ENCODE data around the gene NEK4.
"Not testable (repeated sequence)": the region's sequence is repeated elsewhere in the genome, so short reads cannot be mapped to it uniquely, and the experiment has no call there.

The NEK4 gene

GRCh38 chr3:52730681-52731080, 40.1 kb downstream of the NEK4 start:
- DNase-seq, result no peak

DNA sequence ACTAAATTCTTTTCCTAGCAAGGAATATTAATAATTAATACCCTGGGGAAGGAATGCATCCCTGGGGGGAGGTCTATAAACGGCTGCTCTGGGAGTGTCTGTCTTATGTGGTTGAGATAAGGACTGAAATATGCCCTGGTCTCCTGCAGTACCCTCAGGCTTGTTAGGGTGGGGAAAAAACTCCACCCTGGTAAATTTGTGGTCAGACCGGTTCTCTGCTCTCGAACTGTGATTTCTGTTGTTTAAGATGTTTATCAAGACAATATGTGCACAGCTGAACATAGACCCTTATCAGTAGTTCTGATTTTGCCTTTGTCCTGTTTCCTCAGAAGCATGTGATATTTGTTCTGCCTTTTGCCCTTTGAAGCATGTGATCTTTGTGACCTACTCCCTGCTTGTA, 42.0 kb downstream of the NEK4 start:
- DNase-seq, result not testable (repeated sequence)

DNA sequence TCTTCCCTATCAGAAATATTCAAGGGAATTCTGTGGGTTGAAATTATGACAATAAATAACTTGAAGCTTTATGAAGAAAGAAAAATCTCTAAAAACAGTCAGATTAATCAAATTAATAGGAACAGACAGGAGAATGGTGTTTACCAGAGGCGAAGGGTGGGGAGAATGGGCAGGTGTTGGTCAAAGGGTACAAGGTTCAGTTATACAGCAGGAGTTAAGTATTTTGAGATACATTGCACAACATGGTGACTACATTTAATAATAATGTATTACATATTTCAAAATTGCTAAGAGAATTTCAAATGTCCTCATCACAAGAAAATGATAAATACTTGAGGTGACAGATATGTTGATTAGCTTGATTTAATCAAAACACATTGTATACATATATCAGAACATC, 46.2 kb downstream of the NEK4 start:
- DNase-seq, result no peak

DNA sequence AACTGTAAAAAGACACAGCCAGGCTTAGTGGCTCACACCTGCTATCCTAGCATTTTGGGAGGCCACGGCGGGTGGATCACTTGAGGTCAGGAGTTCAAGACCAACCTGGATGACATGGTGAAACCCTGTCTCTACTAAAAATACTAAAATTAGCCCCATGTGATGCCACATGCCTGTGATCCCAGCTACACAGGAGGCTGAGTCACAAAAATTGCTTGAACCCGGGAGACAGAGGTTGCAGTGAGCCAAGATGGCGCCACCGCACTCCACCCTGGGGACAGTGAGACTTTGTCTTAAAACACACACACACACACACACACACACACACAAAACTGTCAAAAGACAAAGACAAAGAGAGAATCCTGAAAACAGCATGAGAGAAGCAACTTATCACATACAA, 46.8 kb downstream of the NEK4 start:
- DNase-seq, result no peak

- DNase-seq, result no peak
Observed at GRCh38 chr3:52722491-52722890, 48.2 kb downstream of the NEK4 start.

DNA sequence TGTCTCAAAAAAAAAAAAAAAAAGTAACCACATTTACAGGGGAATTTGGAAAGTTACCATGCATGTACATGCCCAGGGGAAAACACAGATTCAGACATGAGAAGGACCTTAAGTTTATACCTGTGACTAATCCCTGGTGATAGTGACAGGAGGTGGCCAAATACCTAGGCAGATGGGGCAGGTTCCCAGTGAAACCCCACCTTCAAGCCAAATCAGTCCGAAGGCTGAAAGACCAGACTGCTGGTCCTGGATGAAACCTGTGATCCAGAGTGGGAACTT, 49.1 kb downstream of the NEK4 start:
- no peak for DNase-seq

DNA sequence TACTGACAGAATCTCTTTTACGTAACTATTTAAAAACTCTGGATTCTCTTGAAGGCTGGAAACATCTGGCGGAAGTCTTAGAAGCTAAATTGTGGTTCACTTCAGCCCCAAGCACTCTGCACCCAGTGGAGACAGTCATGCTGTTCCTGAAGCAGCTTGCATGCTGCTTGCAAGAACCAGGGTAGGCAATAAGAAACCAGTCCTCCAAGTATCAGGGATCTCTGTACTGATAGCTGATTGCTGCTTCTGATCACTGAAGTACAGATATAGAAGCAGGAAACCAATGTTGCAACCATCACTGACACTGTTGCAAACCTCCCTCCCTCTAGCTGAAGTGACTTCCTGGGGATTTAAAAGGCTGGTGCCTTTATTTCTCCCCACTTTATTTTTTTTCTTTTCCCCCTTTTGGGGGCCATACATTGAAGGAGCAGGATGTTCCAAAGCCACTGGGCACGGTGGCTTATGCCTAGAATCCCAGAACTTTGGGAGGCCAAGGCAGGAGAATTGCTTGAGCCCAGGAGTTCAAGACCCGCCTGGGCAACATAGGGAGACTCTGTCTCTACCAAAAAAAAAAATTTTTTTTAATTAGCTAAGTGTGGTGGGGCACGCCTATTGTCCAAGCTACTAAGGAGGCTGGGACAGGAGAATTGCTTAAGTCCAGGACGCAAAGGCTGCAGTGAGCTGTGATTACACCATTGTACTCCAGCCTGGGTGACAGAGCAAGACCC, 49.6 kb downstream of the NEK4 start:
- no peak for DNase-seq

GRCh38 chr3:52719618-52720017, 51.1 kb downstream of the NEK4 start:
- no peak for DNase-seq

DNA sequence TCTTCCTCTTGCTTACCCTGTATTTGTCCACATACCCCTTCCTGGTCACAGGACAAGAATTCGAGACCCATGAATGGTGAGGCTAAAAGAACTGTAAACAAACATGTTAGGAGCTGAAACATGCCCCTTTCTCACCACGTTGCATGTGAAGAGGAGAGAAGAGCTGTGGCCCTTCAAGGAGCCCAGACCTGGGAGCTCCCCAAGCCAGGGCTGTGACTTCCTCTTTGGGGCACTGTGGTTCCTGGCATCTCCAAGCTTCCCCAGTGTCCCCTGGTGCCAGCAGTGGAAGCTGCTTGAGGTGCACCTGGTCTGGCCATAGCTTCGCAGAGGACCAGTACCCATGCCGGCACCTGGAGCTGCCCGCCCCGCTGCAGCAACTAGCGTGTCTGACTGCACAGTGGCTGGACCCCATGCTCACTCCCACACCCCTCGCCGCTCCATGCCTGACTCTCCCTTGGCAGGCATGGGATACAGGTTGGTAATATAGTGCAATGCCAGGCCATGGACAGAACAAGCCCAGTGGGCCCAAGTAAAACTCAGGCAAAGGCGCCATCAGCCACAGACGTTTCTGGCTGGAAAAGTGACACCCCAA, 54.9 kb downstream of the NEK4 start:
- no peak for DNase-seq

GRCh38 chr3:52714335-52715302, 56.1 kb downstream of the NEK4 start:
- DNase-seq, result no peak

DNA sequence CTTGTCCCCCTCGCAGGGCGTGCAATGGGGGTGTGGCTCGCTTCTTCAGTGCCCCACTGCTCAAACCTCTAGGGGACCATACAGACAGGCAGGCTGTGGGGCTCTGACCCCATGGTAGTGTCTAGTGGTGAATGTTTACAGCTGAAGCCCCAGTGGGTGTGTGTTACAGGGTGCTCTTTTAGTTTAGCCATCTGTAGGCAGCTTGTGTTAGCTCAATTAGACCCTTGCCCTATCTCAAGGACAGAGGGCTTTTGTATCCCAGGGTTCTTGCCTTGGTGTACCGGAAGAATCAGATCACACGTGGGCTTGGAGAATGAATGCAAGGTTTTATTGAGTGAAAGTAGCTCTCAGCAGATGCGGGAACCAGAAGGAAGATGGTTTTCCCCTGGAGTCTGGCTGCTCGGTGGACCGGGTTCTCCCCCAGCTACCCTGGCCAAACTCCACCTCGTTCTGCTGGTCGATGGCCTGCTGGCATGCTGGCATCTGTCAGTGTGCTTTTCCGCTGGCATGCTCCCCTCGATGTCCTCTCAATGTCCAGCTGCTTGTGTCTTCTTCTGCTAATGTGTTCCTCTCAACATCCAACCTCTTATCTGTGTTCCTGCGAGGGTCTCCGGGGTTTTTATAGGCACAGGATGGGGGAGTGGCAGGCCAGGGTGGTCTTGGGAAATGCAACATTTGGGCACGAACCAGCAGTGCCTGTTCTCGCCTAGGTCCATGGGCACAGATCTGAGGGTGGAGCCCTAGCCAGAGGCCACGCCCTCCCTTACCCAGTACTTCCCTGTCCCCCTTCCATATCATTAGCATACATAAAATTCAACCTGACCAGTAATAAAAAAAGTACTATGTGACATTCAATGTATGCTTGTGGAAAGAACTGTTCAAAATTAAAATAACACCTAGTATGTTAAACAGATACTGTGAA, 58.2 kb downstream of the NEK4 start:
- no peak for DNase-seq

DNA sequence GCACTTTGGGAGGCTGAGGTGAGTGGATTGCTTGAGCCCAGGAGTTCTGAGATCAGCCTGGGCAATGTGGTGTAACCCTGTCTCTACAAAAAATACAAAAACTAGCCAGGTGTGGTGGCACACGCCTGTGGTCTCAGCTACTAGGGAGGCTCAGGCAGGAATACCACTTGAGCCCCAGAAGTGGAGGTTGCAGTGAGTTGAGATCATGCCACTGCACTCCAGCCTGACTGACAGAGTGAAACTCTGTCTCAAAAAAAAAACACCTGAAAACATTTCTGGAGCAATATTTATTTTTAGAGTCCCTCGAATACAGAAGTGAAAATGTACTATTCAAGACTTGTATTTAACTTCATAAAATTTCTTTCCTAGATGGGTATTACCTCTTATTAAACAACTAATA, 60.2 kb downstream of the NEK4 start:
- no peak for DNase-seq

DNA sequence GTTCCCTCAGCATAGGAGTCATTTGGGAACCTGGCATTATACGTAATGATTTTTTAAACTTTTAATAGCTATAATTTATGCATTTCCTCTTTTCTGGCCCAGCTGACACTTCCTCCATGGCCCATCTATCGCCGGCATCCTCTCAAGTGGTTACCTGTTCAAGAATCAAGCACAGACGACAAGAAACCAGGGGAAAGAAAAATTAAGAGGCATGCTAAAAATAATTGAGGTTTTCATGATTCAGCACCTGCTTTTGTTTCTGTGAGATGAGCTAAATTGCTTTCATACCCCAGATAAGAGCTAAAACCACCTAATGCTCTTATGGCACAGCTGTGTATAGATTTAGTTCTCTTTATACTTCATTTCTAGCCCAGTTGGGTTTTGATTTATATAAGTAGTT, 63.2 kb downstream of the NEK4 start:
- no peak for DNase-seq

GRCh38 chr3:52705688-52706686, 64.8 kb downstream of the NEK4 start, which contains the start of the genes GLT8D1 and SPCS1:
TSS of gene GLT8D1 (minus strand) at chr3:52705791. CDS start at chr3:52700460, 5,331 bp downstream.
TSS of gene SPCS1 (plus strand) at chr3:52706106. CDS start at chr3:52706247, 141 bp downstream.
- DNase-seq, result peak; percentile 89

DNA sequence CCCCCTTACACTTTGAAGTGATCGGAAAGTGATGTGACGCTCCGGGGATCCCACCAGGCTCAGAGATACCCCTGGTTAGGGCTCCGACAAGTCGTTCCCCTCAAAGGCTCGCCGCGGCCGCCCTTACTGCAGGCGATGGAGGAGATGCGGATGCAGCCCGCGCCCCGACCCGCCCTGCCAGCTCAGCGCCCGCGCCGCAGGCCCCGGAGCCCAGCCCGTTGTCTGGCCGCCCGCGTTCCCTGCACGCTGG, 65.4 kb downstream of the NEK4 start:
- no peak for DNase-seq

- no peak for DNase-seq
Observed at GRCh38 chr3:52704611-52705437, 65.9 kb downstream of the NEK4 start.

GRCh38 chr3:52703341-52703740, 67.4 kb downstream of the NEK4 start:
- no peak for DNase-seq

- no peak for DNase-seq
Observed at GRCh38 chr3:52697632-52697965, 73.1 kb downstream of the NEK4 start.

DNA sequence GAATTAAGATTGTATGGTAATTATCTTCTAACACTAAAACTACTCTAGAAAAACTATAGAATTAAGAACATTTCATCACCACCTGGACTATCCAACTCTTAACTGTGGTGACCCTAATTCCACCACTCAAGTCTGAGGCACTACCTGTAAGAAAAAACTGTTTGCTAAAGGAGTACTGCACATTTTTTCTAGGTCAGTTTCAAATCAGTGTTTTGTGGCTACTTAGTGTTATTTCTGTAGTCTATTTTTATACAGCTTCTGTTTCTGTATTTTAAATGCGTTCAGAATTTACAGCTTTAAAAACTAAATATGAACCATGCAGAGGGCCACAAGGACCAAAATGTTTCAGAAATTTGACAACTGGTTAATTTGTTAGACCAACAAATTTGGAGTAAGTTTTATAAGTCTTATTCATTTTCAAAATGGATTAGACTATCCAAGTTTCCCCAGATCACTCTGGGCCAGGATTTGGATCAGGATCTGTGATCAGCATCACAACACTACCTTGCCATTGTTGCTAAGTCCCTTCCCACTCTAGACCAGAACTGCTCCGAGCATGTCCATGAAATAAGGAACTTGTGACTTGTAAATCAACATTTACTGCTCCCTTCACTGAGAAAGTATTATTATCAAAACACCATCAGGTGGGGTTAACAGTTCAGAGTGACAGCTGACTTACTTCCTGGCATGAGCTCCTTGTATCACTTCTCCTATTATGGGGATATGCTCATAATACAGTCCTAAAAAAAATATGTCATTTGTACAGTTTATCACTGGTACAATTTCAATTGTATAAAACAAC, 73.7 kb downstream of the NEK4 start:
- DNase-seq, result no peak
